ENCODE results near the gene GABRR2. TPM values are rescaled to one million over a fixed set of nuclear protein-coding genes. Genes with fewer than 3 reads are reported as not detected.
A peak's percentile ranks its signal among the peaks of the same experiment; 100 is the strongest.

Gene GABRR2
- total RNA-seq = 1 to 10 TPM in 1 of 2 donors, under 1 TPM in 1; 0.82 to 4.8 TPM
- polyA plus RNA-seq (ENCODE audit: insufficient read length in 6 of 6) = 1 to 10 TPM in 3 of 6 donors, under 1 TPM in 3; 0.67 to 2.5 (median 1.3) TPM
- long read RNA-seq, donor 1 = 0 reads
- long read RNA-seq, donor 2 = 0 reads
- long read RNA-seq, donor 3 = 0 reads
- long read RNA-seq, donor 4 = 0 reads
- long read RNA-seq, donor 5 = 0 reads
- long read RNA-seq, donor 6 = 0 reads
- long read RNA-seq, donor 7 = 0 reads
- long read RNA-seq, donor 8 = 0 reads
- long read RNA-seq, donor 9 = 0 reads
- long read RNA-seq, donor 10 = 0 reads
- long read RNA-seq, donor 11, partial matches to known transcripts = 0 of 1 reads
- long read RNA-seq, donor 11, other reads (novel, unspliced or antisense) = 0 of 1 reads
- long read RNA-seq, donor 12, partial matches to known transcripts = 0 of 1 reads
- long read RNA-seq, donor 12, other reads (novel, unspliced or antisense) = 0 of 1 reads

DNA sequence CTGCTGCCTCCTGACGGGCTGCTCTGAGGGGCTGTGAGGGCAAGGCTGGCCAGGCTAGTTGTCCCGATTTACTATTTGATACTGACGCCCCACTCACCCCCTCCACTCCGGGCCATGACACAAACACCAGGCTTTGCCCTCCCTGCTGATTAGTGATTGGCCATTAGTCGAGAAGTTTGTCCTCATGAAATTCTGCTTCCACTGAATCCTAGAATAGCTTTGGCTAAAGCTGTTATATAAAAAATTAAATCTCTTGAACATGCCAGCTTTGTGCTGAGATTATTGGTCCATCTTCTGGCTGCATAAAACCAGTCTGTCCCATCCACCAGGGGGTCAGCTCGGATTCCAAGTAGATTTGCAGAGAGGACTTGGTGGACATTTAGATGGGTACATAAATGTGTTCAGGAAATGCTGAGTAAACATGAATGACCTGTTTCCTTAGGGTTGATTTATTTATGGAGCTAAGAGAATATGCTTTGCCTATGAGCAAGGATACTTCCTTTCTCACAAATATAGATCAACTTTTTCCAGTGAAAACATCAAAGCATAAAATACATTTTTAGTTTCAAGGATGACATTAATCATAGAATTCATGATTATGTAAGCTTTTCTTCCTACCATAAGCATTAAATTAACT lies at the start of gene GABRR2:
Gene GABRR2, minus strand, starts transcription at position 51 of the 637 bp plus-strand sequence. CDS start 134 bp downstream, outside the sequence.
- no peak within 1 kb of the TSS for H3K27ac ChIP-seq
- ATAC-seq = no peak
- intact Hi-C loops (cut with DNase I) = loop anchor here in 1 of 2 donors (10.0 kb wide), 1 partner anchor 49 kb away; no protein-coding TSS in a partner anchor
- H3K36me3 ChIP-seq = peaks cover 0 to 7% of the 10 kb centered on the region in 2 donors
- peaks cover 15 to 28% of the 10 kb centered on the region in 2 donors for H3K4me1 ChIP-seq
- no peaks in the 10 kb centered on the region for H3K9me3 ChIP-seq
- no peaks in the 10 kb centered on the region for H3K27me3 ChIP-seq
- DNase-seq = no peak
- no peak for TF ChIP-seq CTCF (IDR thresholded peaks at IDR 0.05)
- no peak within 1 kb of the TSS for H3K4me3 ChIP-seq

GRCh38 chr6:89364586-89364985 lies 49.5 kb upstream of the GABRR2 start:
- intact Hi-C loops (cut with DNase I) = loop anchor here in 1 of 2 donors (10.0 kb wide), 1 partner anchor 50 kb away; the partner anchor contains the start of gene GABRR2
- peak overlapping the region in 1 of 2 donors; percentile 21 for H3K27ac ChIP-seq
- H3K4me3 ChIP-seq = no peak overlapping the region
- H3K9me3 ChIP-seq = no peaks in the 10 kb centered on the region
- no peak for TF ChIP-seq CTCF (IDR thresholded peaks at IDR 0.05)
- no peak for ATAC-seq
- H3K4me1 ChIP-seq = peaks cover 0 to 17% of the 10 kb centered on the region in 2 donors
- H3K27me3 ChIP-seq = no peaks in the 10 kb centered on the region
- H3K36me3 ChIP-seq = no peaks in the 10 kb centered on the region
- DNase-seq = no peak

DNA sequence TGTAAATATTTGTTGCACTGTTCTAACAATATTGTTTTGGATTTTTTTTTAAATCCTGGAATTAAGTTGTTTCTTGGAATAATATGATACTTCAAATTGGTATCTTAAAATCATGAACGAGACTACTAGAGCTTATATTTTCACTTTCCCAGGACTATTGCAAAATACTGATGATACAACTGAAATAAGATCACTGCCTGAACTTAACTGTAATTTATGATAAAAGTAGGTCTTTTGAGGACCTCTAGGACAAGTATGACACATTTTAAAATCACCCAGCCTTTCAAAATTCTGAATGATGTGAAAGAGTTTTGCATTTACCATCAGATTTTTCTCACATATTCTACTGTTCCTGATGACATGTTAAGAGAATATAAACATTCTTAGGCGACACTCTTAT lies 46.1 kb upstream of the GABRR2 start:
- no peaks in the 10 kb centered on the region for H3K27me3 ChIP-seq
- no peak overlapping the region for H3K4me3 ChIP-seq
- H3K4me1 ChIP-seq = peaks cover 0 to 19% of the 10 kb centered on the region in 2 donors
- DNase-seq (no peak), ATAC-seq (no peak)
- H3K36me3 ChIP-seq = no peaks in the 10 kb centered on the region
- TF ChIP-seq CTCF (IDR thresholded peaks at IDR 0.05) = no peak
- H3K27ac ChIP-seq = peak overlapping the region in 1 of 2 donors; percentile 16
- H3K9me3 ChIP-seq = no peaks in the 10 kb centered on the region
- intact Hi-C loops (cut with DNase I) = loop anchor here in 1 of 2 donors (10.0 kb wide), 1 partner anchor 46 kb away; the partner anchor contains the start of gene GABRR2

- no peaks in the 10 kb centered on the region for H3K9me3 ChIP-seq
- intact Hi-C loops (cut with DNase I) = loop anchor here in 1 of 2 donors (10.0 kb wide), 1 partner anchor 46 kb away; the partner anchor contains the start of gene GABRR2
- peak overlapping the region in 1 of 2 donors; percentile 16 for H3K27ac ChIP-seq
- H3K27me3 ChIP-seq = no peaks in the 10 kb centered on the region
- H3K36me3 ChIP-seq = no peaks in the 10 kb centered on the region
- H3K4me3 ChIP-seq = no peak overlapping the region
- peak; percentile 15 for ATAC-seq
- no peak for DNase-seq
- no peak for TF ChIP-seq CTCF (IDR thresholded peaks at IDR 0.05)
- H3K4me1 ChIP-seq = peaks cover 0 to 19% of the 10 kb centered on the region in 2 donors
These were observed 45.4 kb upstream of the GABRR2 start for GRCh38 chr6:89360415-89360999.
